Natural killer cell (primary cell): ENCODE results near the gene OR56A1. TPM values are rescaled to one million over a fixed set of nuclear protein-coding genes. Genes with fewer than 3 reads are reported as not detected.

Experiments used
- ATAC-seq, 3 donors: fragments of 150-1000 bp in 2 of 3; fragments of 200-7000 bp in 1 of 3; cut with Tn5 transposase; 1 replicate in 1 of 3; 2 replicates in 2 of 3; pipeline ENCODE4 v1.10.0; 2021; ENCODE audit warnings: mild to moderate bottlenecking in 2 of 3, moderate library complexity in 2 of 3
- DNase-seq, 2 donors: peaks; one replicate each; pipeline versions ENCODE4 v3.0.0 to v3.0.0-alpha.2; 2013 to 2021; ENCODE audit warnings: mixed read lengths in 1 of 2
- H3K27ac ChIP-seq: one replicate; pipeline ENCODE4 v1.5.1; 2013; ENCODE audit warnings: mild to moderate bottlenecking, low read length
- H3K27me3 ChIP-seq: one replicate; pipeline ENCODE4 v1.6.1; 2013; ENCODE audit warnings: low read length; ENCODE audit not compliant: control insufficient read depth, insufficient read depth
- H3K36me3 ChIP-seq: one replicate; pipeline ENCODE4 v1.6.1; 2013; ENCODE audit warnings: low read length; ENCODE audit not compliant: control insufficient read depth, insufficient read depth
- H3K4me1 ChIP-seq: one replicate; pipeline ENCODE4 v1.6.1; 2013; ENCODE audit warnings: low read length; ENCODE audit not compliant: control insufficient read depth, insufficient read depth
- H3K4me3 ChIP-seq: one replicate; pipeline ENCODE4 v1.5.1; 2013; ENCODE audit warnings: low read length
- H3K9me3 ChIP-seq: one replicate; pipeline ENCODE4 v1.6.1; 2013; ENCODE audit warnings: low read length; ENCODE audit not compliant: control insufficient read depth, insufficient read depth
- H3K27ac Mint-ChIP-seq, 2 donors: one replicate each; pipeline ENCODE4 v1.8.0; 2022; ENCODE audit warnings: mild to moderate bottlenecking in 2 of 2, mixed read lengths in 2 of 2, moderate library complexity in 1 of 2
- H3K27me3 Mint-ChIP-seq, 2 donors: one replicate each; pipeline ENCODE4 v1.8.0; 2022; ENCODE audit warnings: low read depth in 2 of 2, mixed read lengths in 2 of 2
- H3K36me3 Mint-ChIP-seq: one replicate; pipeline ENCODE4 v1.8.0; 2022; ENCODE audit warnings: mixed read lengths
- H3K4me1 Mint-ChIP-seq, 2 donors: one replicate each; pipeline ENCODE4 v1.8.0; 2022; ENCODE audit warnings: mixed read lengths in 2 of 2
- H3K4me3 Mint-ChIP-seq: one replicate; pipeline ENCODE4 v1.8.0; 2022; ENCODE audit warnings: mild to moderate bottlenecking, moderate library complexity, mixed read lengths
- H3K9me3 Mint-ChIP-seq, 2 donors: one replicate each; pipeline ENCODE4 v1.8.0; 2022; ENCODE audit warnings: mixed read lengths in 2 of 2
- WGBS: methylation state at CpG from one replicate; pipeline ENCODE4 v1.1.7; 2013; ENCODE audit warnings: missing lambda C conversion rate; ENCODE audit not compliant: insufficient coverage; 5-methylcytosine and 5-hydroxymethylcytosine counted together
- intact Hi-C: fragments of 100-400 bp; cut with micrococcal nuclease; formaldehyde crosslinking; loops from one replicate; pipeline ENCODE4 v1.14.2; 2022
- total RNA-seq, 4 donors: library from RNA; stranded (reverse); fragments of 120-200 nt in 1 of 4; gene quantifications; one replicate each; pipeline versions ENCODE4 v1.2.3 to v1.2.4, GENCODE V29; 2013 to 2022
- TF ChIP-seq, protein P1 (sequence below): fragments of 200-600 bp; IDR thresholded peaks from one replicate; pipeline ENCODE4 v1.8.0; 2022; ENCODE audit warnings: antibody characterized with exemption

The OR56A1 gene
- total RNA-seq, 3 donors from 2014 or later (not counting 1 experiment from before 2014, with no cell fraction given): 0.05 to 0.16 TPM; not detected in 1

DNA sequence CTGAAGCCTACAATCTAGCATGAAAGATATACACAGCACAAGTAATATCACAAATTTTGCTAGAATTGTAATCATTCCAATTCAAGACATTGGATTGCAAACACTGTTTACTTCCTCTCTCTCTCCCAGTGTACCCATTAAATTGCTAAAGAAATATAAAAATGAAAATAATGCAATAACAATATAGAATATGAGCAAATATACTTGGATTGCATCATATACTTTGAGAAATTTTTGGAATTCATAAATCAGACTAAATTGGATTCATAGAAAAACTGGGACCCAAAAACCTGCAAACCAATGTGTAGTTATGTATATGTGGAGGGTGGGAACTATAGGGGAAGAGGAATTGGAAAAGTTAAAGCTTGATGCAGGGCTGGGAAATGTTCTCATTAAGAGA lies 25.0 kb upstream of the OR56A1 start:
- H3K4me1 Mint-ChIP-seq: no peaks in the 10 kb centered on the region
- DNase-seq: no peak
- H3K27ac Mint-ChIP-seq: no peak overlapping the region
- Histone ChIP-seq H3K4me1 (no peaks in the 10 kb centered on the region), H3K9me3 (no peaks in the 10 kb centered on the region), H3K36me3 (no peaks in the 10 kb centered on the region), H3K27me3 (peaks cover 2% of the 10 kb centered on the region), H3K27ac (no peak overlapping the region), H3K4me3 (no peak overlapping the region)
- no peaks in the 10 kb centered on the region for H3K36me3 Mint-ChIP-seq
- no peak overlapping the region for H3K4me3 Mint-ChIP-seq
- H3K9me3 Mint-ChIP-seq: no peaks in the 10 kb centered on the region
- no peak for ATAC-seq
- intact Hi-C loops: no loop called here
- TF ChIP-seq, protein P1, sequence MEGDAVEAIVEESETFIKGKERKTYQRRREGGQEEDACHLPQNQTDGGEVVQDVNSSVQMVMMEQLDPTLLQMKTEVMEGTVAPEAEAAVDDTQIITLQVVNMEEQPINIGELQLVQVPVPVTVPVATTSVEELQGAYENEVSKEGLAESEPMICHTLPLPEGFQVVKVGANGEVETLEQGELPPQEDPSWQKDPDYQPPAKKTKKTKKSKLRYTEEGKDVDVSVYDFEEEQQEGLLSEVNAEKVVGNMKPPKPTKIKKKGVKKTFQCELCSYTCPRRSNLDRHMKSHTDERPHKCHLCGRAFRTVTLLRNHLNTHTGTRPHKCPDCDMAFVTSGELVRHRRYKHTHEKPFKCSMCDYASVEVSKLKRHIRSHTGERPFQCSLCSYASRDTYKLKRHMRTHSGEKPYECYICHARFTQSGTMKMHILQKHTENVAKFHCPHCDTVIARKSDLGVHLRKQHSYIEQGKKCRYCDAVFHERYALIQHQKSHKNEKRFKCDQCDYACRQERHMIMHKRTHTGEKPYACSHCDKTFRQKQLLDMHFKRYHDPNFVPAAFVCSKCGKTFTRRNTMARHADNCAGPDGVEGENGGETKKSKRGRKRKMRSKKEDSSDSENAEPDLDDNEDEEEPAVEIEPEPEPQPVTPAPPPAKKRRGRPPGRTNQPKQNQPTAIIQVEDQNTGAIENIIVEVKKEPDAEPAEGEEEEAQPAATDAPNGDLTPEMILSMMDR: no peak
- peaks cover 30 to 54% of the 10 kb centered on the region in 2 donors for H3K27me3 Mint-ChIP-seq

GRCh38 chr11:6052374-6052773 lies 21.8 kb upstream of the OR56A1 start:
- no peaks in the 10 kb centered on the region for H3K36me3 Mint-ChIP-seq
- H3K36me3 ChIP-seq: no peaks in the 10 kb centered on the region
- peaks cover 22 to 54% of the 10 kb centered on the region in 2 donors for H3K27me3 Mint-ChIP-seq
- TF ChIP-seq, protein P1: no peak
- peaks cover 5% of the 10 kb centered on the region for H3K27me3 ChIP-seq
- 47% methylated on average over 2 of the region's 3 CpGs for WGBS
- intact Hi-C loops: no loop called here
- no peaks in the 10 kb centered on the region for H3K9me3 ChIP-seq
- H3K4me1 Mint-ChIP-seq: no peaks in the 10 kb centered on the region
- H3K4me1 ChIP-seq: no peaks in the 10 kb centered on the region
- no peak overlapping the region for H3K4me3 Mint-ChIP-seq
- H3K27ac Mint-ChIP-seq: no peak overlapping the region
- no peak for ATAC-seq
- no peaks in the 10 kb centered on the region for H3K9me3 Mint-ChIP-seq
- H3K4me3 ChIP-seq: no peak overlapping the region
- no peak overlapping the region for H3K27ac ChIP-seq
- no peak for DNase-seq

DNA sequence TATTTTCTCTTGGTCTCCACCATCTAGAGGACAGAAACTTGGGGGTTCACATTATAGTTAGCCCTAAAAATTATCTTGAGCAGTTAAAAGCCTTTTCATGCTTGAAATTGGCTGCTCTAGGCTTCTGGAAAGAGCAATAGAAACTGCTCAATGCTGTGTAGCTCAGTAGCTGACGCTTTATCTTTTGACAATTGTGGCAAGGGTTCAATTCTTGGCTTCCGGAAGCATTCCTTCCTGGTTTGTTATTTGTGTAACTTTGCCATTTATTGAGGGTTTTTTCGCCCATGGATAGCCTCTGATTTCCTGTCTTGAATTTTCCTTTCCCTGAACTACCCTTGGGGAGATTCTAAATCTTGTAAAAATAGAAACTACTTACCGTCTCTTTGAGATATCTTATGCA lies 10.3 kb upstream of the OR56A1 start:
- H3K4me3 ChIP-seq: no peak overlapping the region
- H3K27me3 ChIP-seq: peaks cover 9% of the 10 kb centered on the region
- no peak for DNase-seq
- intact Hi-C loops: no loop called here
- H3K4me1 Mint-ChIP-seq: no peaks in the 10 kb centered on the region
- no peaks in the 10 kb centered on the region for H3K9me3 Mint-ChIP-seq
- H3K27ac Mint-ChIP-seq: no peak overlapping the region
- no peaks in the 10 kb centered on the region for H3K9me3 ChIP-seq
- ATAC-seq: no peak
- H3K27ac ChIP-seq: no peak overlapping the region
- H3K4me1 ChIP-seq: no peaks in the 10 kb centered on the region
- no peaks in the 10 kb centered on the region for H3K36me3 ChIP-seq
- TF ChIP-seq, protein P1: no peak
- H3K27me3 Mint-ChIP-seq: peaks cover 18 to 20% of the 10 kb centered on the region in 2 donors
- no peak overlapping the region for H3K4me3 Mint-ChIP-seq
- 79% methylated on average over 2 of the region's 4 CpGs for WGBS
- H3K36me3 Mint-ChIP-seq: no peaks in the 10 kb centered on the region

GRCh38 chr11:6027501-6027900 lies 3.1 kb downstream of the OR56A1 start:
- Histone ChIP-seq H3K4me1 (no peaks in the 10 kb centered on the region), H3K4me3 (no peak overlapping the region), H3K9me3 (no peaks in the 10 kb centered on the region), H3K27ac (no peak overlapping the region), H3K36me3 (no peaks in the 10 kb centered on the region), H3K27me3 (peaks cover 12% of the 10 kb centered on the region)
- Mint-ChIP-seq H3K27me3 (peaks cover 15 to 37% of the 10 kb centered on the region in 2 donors), H3K9me3 (no peaks in the 10 kb centered on the region), H3K4me3 (no peak overlapping the region), H3K36me3 (no peaks in the 10 kb centered on the region), H3K4me1 (no peaks in the 10 kb centered on the region), H3K27ac (no peak overlapping the region)
- intact Hi-C loops: no loop called here
- 92% methylated on average over 1 of the region's 1 CpG for WGBS
- DNase-seq: no peak
- no peak for ATAC-seq
- TF ChIP-seq, protein P1: no peak
